ENCODE measurements around the gene PURB. TPM values are rescaled to one million over a fixed set of nuclear protein-coding genes. Genes with fewer than 3 reads are reported as not detected.
"Not testable (repeated sequence)": the region's sequence is repeated elsewhere in the genome, so short reads cannot be mapped to it uniquely, and the experiment has no call there.

PURB gene
- total RNA-seq, result 33.6 TPM

- peak; percentile 93 for DNase-seq
Measured at GRCh38 chr7:44885394-44886317, at the start of gene PURB. Gene PURB, minus strand, starts transcription at chr7:44885530. Its CDS starts 182 bp downstream, at chr7:44885348.

DNA sequence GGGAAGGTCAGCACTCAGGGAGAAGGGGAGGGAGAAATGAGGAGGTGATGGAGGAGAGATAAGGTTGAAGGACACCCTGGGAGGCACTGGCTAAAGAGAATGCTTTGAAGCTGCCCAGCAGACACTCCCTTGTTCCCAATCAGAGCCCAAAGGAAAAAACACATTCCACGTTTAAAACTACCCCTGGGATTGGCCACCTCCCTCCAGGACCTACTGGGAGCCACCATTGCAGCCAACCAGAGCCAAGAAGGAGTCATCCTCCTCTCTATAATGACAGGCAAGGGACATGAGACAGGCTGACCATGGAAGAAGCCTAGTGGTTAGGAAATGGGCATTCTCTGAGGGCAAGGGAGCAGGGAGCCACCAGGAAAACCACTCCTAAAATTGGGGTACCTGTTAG lies 49.7 kb upstream of the PURB start:
- no peak for DNase-seq

GRCh38 chr7:44934510-44934909 lies 49.2 kb upstream of the PURB start:
- not testable (repeated sequence) for DNase-seq

DNA sequence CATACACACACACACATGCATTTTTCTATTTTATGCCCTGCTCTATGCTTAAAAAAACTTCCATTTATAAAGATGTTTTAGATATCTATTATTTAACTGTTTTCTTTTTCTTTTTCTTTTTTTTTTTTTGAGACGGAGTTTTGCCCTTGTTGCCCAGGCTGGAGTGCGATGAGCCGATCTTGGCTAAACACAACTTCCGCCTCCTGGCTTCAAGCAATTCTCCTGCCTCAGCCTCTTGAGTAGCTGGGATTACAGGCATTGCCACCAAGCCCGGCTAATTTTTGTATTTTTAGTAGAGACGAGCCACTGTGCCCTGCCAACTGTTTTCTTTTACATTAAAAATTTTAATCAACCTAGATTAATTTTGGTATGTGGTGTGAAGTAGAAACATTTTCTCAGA lies 45.6 kb upstream of the PURB start:
- no peak for DNase-seq

GRCh38 chr7:44922351-44922694 lies 37.0 kb upstream of the PURB start:
- DNase-seq, result no peak

DNA sequence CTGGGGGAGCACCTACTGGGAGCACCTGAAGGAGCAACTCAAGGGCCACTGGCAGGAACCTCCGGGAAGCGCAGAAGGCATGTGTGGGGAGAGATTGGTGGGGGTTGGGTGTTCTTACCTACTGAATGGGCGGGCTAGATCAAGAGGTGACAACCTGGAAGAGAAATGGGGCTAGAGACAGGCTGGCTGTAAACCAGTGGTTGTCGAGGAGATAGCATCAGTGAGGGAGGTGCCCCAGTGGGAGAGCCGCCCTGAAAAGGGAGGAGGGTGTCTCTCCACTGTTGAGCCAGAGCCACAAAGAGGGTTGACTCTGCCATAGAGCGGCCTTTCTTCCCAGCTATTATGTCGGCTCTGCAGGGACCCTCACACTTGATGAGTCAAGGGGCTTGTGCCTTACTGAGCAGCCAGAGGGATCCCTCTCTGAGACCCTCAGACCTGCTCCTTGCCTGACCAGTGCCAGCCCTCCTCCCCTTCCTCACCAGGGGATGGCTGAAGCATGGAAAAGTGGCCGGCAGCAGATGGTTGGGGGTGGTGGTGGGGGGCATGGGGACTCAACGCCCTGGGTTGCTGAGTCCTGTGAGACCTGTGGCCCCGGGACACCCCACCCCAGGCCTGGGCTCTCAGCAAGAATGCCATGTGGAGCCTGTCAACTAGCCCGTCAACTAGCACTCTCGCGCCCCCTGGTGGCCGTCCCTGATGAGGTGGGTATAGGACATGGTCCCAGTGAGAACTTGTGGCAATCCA lies 36.4 kb upstream of the PURB start:
- DNase-seq, result peak; percentile 33

- no peak for DNase-seq
Measured at GRCh38 chr7:44920119-44920518, 34.8 kb upstream of the PURB start.

DNA sequence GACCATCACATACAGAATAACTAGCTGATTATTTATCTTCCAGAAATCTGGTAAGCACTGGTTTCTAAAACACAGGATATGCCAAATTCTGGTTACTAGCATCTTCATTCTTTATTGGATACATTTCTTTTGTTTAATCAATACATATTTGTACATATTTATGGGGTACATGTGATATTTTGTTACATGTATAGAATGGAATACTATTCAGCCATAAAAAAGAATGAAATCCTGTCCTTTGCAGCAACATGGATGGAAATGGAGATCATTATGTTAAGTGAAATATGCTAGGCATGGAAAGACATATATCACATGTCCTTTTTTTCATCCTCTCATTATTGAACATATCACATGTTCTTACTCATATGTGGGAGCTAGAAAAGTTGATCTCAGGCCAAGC lies 32.7 kb upstream of the PURB start:
- DNase-seq, result no peak

DNA sequence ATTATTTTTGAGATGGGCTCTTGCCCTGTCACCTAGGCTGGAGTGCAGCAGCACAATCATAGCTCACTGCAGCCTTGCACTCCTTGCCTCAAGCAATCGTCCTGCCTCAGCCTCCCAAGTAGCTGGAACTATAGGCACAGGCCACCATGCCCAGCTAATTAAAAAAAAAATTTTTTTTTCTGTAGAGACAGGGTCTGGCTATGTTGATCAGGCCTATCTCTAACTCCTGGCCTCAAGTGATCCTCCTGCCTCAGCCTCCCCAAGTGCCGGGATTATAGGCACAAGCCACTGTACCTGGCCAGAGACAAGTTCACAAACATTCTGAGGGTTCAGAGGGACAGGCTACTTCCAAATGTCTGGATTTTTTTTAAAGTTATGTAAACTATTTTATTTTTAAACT lies 32.1 kb upstream of the PURB start:
- no peak for DNase-seq

DNA sequence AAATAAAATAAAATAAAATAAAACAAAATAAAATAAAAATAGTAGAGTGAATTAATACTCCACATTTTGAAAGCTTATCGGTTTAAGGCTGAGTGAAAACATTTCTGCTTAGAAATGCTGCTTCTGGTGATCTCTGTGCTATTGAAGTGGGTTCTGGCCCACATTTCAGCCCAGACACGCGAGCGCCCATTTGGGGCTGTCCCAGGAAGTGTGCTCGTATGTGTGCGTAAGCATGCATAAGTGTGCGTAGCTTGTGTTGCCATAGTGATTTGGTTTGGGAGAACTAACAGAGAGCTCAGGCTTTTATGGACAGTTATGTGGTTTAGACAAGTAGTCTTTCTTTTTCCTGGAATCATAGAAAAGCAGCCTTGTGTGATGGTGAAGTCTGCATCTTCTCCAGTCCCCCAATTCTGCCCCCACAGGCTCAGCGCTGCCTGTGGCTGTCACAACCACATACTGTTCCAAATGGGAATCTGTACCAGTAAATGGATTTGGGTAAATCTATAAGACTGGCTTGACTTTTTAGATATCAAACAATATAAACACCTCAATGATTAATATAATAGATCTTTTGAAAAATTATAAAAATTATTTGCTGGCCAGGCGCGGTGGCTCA lies 29.8 kb upstream of the PURB start:
- DNase-seq, result peak; percentile 32

- DNase-seq, result no peak
Measured at GRCh38 chr7:44912775-44913347, 27.5 kb upstream of the PURB start.

GRCh38 chr7:44911911-44912310 lies 26.6 kb upstream of the PURB start:
- DNase-seq, result no peak

- DNase-seq, result no peak
Measured at GRCh38 chr7:44909596-44910389, 24.5 kb upstream of the PURB start.

GRCh38 chr7:44906965-44907364 lies 21.6 kb upstream of the PURB start:
- no peak for DNase-seq

DNA sequence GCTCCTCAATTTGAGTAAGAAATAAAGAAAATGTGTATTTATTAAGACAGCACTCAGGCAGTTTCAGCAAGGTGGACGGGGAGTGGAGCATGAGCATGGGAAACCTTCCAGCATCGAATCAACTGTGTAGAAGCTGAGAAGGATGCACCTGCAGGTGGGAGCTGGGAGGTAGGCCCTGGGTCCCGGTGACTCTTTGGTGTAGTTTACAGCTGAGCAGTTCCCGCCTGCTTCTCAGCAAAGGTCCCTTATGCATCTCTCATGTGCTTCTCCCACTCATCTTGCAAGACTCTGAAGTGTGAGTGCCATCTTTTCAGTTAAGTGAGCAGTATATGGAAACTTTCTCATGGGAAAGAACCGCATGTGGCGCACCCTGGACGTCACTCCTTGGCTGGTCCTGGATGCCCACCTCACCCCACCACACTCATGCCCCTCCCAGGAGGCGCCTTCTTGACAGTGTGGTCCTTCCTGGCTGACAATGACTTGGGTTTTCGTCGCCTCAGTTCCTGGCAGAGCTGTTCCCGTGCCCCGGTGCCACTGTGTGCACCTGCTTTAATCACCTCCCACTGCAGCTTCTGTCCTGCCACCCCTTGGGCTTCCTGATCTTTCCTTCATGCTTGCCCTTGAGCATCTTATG lies 19.8 kb upstream of the PURB start:
- DNase-seq, result no peak

- DNase-seq, result no peak
Measured at GRCh38 chr7:44899443-44899842, 14.1 kb upstream of the PURB start.

GRCh38 chr7:44898039-44898438 lies 12.7 kb upstream of the PURB start:
- no peak for DNase-seq

- DNase-seq, result no peak
Measured at GRCh38 chr7:44897309-44897708, 12.0 kb upstream of the PURB start.

DNA sequence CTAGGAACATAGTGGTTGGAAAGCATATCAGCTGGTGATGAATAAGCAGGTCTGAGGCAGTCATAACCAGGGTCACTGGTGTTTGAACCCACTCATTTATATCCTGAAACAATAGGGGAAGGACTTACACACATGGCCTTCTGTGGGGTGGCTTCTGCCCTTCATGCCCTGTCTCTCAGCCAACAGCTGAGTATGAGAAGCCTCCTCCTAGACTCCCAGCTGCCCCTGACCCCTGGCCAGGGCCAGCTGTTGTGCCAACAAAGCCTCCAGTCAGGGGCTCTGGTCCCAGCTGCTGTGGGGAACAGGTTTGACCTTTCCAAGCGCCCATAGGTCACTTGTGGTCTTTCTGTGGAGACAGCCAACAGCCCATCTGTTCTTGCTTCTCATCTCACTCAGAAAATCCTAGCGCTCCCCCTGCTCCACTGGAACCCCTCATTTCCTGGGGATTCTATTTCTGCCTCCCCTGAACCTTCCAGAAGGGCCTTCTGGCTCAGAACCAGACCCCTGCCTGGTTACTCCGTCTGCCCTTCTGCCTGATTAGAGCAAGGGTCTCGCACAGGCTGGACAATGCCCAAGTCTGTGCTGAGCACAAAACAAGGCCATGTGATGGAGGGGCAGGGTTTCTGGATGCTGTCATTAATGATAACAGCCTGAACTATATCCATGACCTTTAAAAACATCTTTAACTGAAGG lies 9.7 kb upstream of the PURB start:
- no peak for DNase-seq

- DNase-seq, result no peak
Measured at GRCh38 chr7:44893710-44894234, 8.4 kb upstream of the PURB start.

DNA sequence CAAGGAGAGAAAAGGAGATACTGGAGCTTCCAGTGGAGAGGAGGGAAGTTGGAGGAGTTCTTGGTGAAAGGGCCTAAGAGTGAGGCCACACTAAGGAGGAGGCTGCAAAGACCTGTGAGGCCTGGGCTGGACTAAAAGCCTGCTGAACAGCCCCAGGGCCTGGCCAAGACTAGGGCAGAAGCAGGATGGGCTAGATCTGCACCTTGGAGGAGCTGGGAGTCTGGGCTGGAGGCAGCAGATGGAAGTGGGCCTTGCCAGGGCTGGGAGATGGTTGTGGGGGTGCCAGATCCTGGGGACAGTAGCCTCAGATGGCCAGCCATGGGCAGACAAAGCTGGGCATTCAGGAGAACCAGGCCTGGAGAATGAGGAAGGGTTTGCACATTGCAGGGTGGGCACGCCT lies 6.5 kb upstream of the PURB start:
- no peak for DNase-seq

Measured in skin of body (tissue), 2 donors.